K562 (cell line): ENCODE results near the gene SEC14L5. TPM values are rescaled to one million over a fixed set of nuclear protein-coding genes. Genes with fewer than 3 reads are reported as not detected.

Experiments used
- ATAC-seq: fragments of 200-7000 bp; cut with Tn5 transposase; 3 replicates; pipeline ENCODE4 v1.9.1; 2020; ENCODE audit warnings: moderate library complexity
- BruUV-seq: library from RNA; stranded (reverse); fragments of 400-500 nt; replicated peaks from 2 replicates; lab custom pipeline; 2021; lab: Mats Ljungman, UMichigan
- CTCF ChIA-PET: fragments of 300-600 bp; formaldehyde crosslinking; extraction: SDS; loops from one replicate; lab custom pipeline; 2021; ENCODE audit warnings: low intra/inter-chr PET ratio; lab: Yijun Ruan, JAX
- POLR2A ChIA-PET: fragments of 300-600, 350-650 bp; sonication (Branson Sonifier 250); formaldehyde crosslinking; extraction: SDS; loops from one replicate; lab custom pipeline; 2021; ENCODE audit warnings: antibody characterized with exemption, inconsistent platforms; lab: Yijun Ruan, JAX
- DNase-seq, 4 experiments: peaks; one replicate each; pipeline versions ENCODE4 v3.0.0 to v3.0.0-alpha.2; 2011 to 2018; ENCODE audit warnings: low spot score in 3 of 4, mixed read lengths in 3 of 4; ENCODE audit errors: extremely low read depth in 1 of 4
- FAIRE-seq: peaks from 2 replicates; lab custom pipeline; 2011; peaks lifted over from hg19 to GRCh38; lab: Jason Lieb, UNC
- H2AFZ ChIP-seq: 2 replicates; pipeline ENCODE4 v1.6.0; 2011; ENCODE audit warnings: low read depth, low read length, control low read depth, inconsistent platforms
- H3K27ac ChIP-seq: fragments of 200-600 bp; 3 replicates; pipeline ENCODE4 v1.8.0; 2011; ENCODE audit warnings: low read depth, mild to moderate bottlenecking, control low read depth, inconsistent platforms, low read length, moderate library complexity, mixed read lengths; ENCODE audit errors: extremely low read depth
- H3K27me3 ChIP-seq, 2 experiments: fragments of 300-600 bp in 1 of 2; 2 replicates in 1 of 2; 3 replicates in 1 of 2; pipeline versions ENCODE4 v1.6.0 to v1.8.0; 2011; ENCODE audit warnings: inconsistent platforms in 2 of 2, low read length in 2 of 2, mild to moderate bottlenecking in 1 of 2, mixed read lengths in 1 of 2, moderate library complexity in 1 of 2; ENCODE audit not compliant: control insufficient read depth in 2 of 2, insufficient read depth in 2 of 2
- H3K36me3 ChIP-seq: fragments of 300-600 bp; 3 replicates; pipeline ENCODE4 v1.8.0; 2011; ENCODE audit warnings: mild to moderate bottlenecking, low read length, inconsistent platforms; ENCODE audit not compliant: control insufficient read depth, insufficient read depth
- H3K4me1 ChIP-seq, 2 experiments: fragments of 200-600 bp in 1 of 2; replicated peaks in 1 of 2; 2 replicates in 1 of 2; 3 replicates in 1 of 2; pipeline versions ENCODE4 v1.5.1 to v1.8.0; 2011; ENCODE audit warnings: inconsistent platforms in 2 of 2, low read length in 2 of 2, mild to moderate bottlenecking in 1 of 2, mixed read lengths in 1 of 2, moderate library complexity in 1 of 2; ENCODE audit not compliant: control insufficient read depth in 2 of 2, insufficient read depth in 2 of 2
- H3K4me2 ChIP-seq: 2 replicates; pipeline ENCODE4 v1.6.1; 2011; ENCODE audit warnings: low read length, control low read depth, inconsistent platforms, mixed read lengths; ENCODE audit not compliant: insufficient read depth
- H3K4me3 ChIP-seq: fragments of 200-600 bp; sonication (generic), shearing (Covaris generic); 2 replicates; pipeline ENCODE4 v1.5.1; 2016; ENCODE audit warnings: control low read depth, inconsistent platforms
- H3K79me2 ChIP-seq: fragments of 200-600 bp; 3 replicates; pipeline ENCODE4 v1.8.0; 2011; ENCODE audit warnings: low read length, inconsistent platforms; ENCODE audit not compliant: control insufficient read depth, insufficient read depth
- H3K9ac ChIP-seq, 2 experiments: 2 replicates each; pipeline versions ENCODE4 v1.6.0 to v1.6.1; 2011; ENCODE audit warnings: low read depth in 2 of 2, low read length in 2 of 2, control low read depth in 1 of 2, inconsistent platforms in 1 of 2, mild to moderate bottlenecking in 1 of 2, mixed read lengths in 1 of 2; ENCODE audit not compliant: insufficient read depth in 1 of 2
- H3K9me1 ChIP-seq: one replicate; pipeline ENCODE4 v1.6.0; 2011; ENCODE audit warnings: inconsistent platforms, mild to moderate bottlenecking, low read length, moderate library complexity; ENCODE audit not compliant: control insufficient read depth, insufficient read depth
- H3K9me3 ChIP-seq: replicated peaks from 2 replicates; pipeline ENCODE4 v1.5.1; 2011; ENCODE audit warnings: low read depth, low read length, inconsistent platforms; ENCODE audit not compliant: control insufficient read depth, insufficient read depth
- H4K20me1 ChIP-seq: replicated peaks from 2 replicates; pipeline ENCODE4 v1.6.1; 2011; ENCODE audit warnings: low read length, inconsistent platforms, mixed read lengths; ENCODE audit not compliant: control insufficient read depth, insufficient read depth
- ATF2 ChIP-seq: sonication (generic); formaldehyde crosslinking; IDR thresholded peaks from 2 replicates; pipeline ENCODE4 v1.8.1; 2022; ENCODE audit warnings: missing genetic modification reagents
- FOXJ2 ChIP-seq: fragments of 200-800 bp; sonication (Bioruptor generic); IDR thresholded peaks from 2 replicates; pipeline ENCODE4 v1.6.1; 2016; ENCODE audit warnings: missing genetic modification characterization, missing compliant biosample characterization
- HSF4 ChIP-seq: fragments of 250-450 bp; sonication (Bioruptor Pico); IDR thresholded peaks from 2 replicates; pipeline ENCODE4 v2.1.2; 2022; ENCODE audit warnings: mild to moderate bottlenecking, moderate library complexity, borderline replicate concordance
- KLF13 ChIP-seq: fragments of 450-650 bp; IDR thresholded peaks from 2 replicates; pipeline ENCODE4 v1.6.1; 2016; ENCODE audit warnings: missing genetic modification characterization, low read depth, mild to moderate bottlenecking, missing compliant biosample characterization, moderate library complexity, borderline replicate concordance
- MIER1 ChIP-seq: fragments of 450-650 bp; IDR thresholded peaks from 2 replicates; pipeline ENCODE4 v1.6.1; 2016; ENCODE audit warnings: antibody characterized with exemption, mild to moderate bottlenecking, low read depth
- NFYB ChIP-seq: IDR thresholded peaks from 2 replicates; pipeline ENCODE4 v1.6.1; 2011; ENCODE audit warnings: mild to moderate bottlenecking, moderate library complexity; ENCODE audit not compliant: insufficient read length; ENCODE audit errors: extremely low read depth
- TFAM ChIP-seq: fragments of 250-450 bp; sonication (Bioruptor Pico); conservative IDR thresholded peaks from 2 replicates; pipeline ENCODE4 v1.5.0; 2021; ENCODE audit warnings: mild to moderate bottlenecking, moderate library complexity
- TFAP4 ChIP-seq: sonication (generic); formaldehyde crosslinking; IDR thresholded peaks from 2 replicates; pipeline ENCODE4 v1.8.0; 2022; ENCODE audit warnings: missing genetic modification reagents, mild to moderate bottlenecking, moderate library complexity, borderline replicate concordance
- USF2 ChIP-seq: sonication (generic); formaldehyde crosslinking; IDR thresholded peaks from 2 replicates; pipeline ENCODE4 v1.5.0; 2020; ENCODE audit warnings: missing genetic modification reagents
- ZKSCAN1 ChIP-seq: fragments of 150-350 bp; IDR thresholded peaks from 2 replicates; pipeline ENCODE4 v1.6.1; 2016; ENCODE audit warnings: low read depth, low read length
- WGBS: fragments of 100-300 bp; shearing (Covaris generic); methylation state at CpG from one replicate; pipeline ENCODE4 v1.1.6; 2016; ENCODE audit warnings: low coverage, mixed read lengths; ENCODE audit not compliant: insufficient coverage; ENCODE audit errors: missing lambda C conversion rate; 5-methylcytosine and 5-hydroxymethylcytosine counted together
- in situ Hi-C: fragments of 300-500 bp; cut with MboI; formaldehyde crosslinking; loops from 4 replicates; pipeline ENCODE4 v1.15.0; 2018; ENCODE audit warnings: inconsistent platforms, mixed read lengths
- intact Hi-C: fragments of 100-400 bp; cut with micrococcal nuclease; formaldehyde crosslinking; loops from 2 replicates; pipeline ENCODE4 v1.14.2; 2022
- polyA plus RNA-seq, 8 experiments: library from polyadenylated mRNA; depleted of rRNA in 4 of 8; stranded (reverse) in 5 of 8; unstranded in 3 of 8; fragments of >200 nt; fragmentation: Nextera tagmentation in 2 of 8; fragmentation: Illumina TruSeq in 1 of 8; extraction: Ambion mirVana in 2 of 8; extraction: Trizol in 1 of 8; gene quantifications; 2 replicates each; pipeline versions ENCODE4 v1.2.1 to v1.2.3, GENCODE V29; 2011 to 2014; ENCODE audit warnings: inconsistent platforms in 1 of 8, missing spikeins in 1 of 8
- total RNA-seq, 7 experiments: library from RNA; depleted of rRNA in 6 of 7; stranded (reverse); fragments of >200 nt in 6 of 7; fragmentation: Illumina TruSeq in 2 of 7; extraction: Trizol in 2 of 7; gene quantifications; 2 replicates each; pipeline versions ENCODE4 v1.2.1 to v1.2.3, GENCODE V29; 2011 to 2021; ENCODE audit warnings: low replicate concordance in 1 of 7
- TF ChIP-seq, protein P1 (sequence below): sonication (generic); formaldehyde crosslinking; IDR thresholded peaks from 2 replicates; pipeline ENCODE4 v1.8.0; 2022; ENCODE audit warnings: mild to moderate bottlenecking, missing genetic modification reagents, borderline replicate concordance
- TF ChIP-seq, protein P2 (sequence below): sonication (generic); formaldehyde crosslinking; IDR thresholded peaks from 2 replicates; pipeline ENCODE4 v1.9.0; 2022; ENCODE audit warnings: mild to moderate bottlenecking, missing genetic modification reagents

The SEC14L5 gene
- total and polyA plus RNA-seq, 9 of the 15 experiments (the other 6 are each of a cell fraction or from before 2014, with no cell fraction given) = 0.11 TPM; not detected in 8

- H3K36me3 ChIP-seq = no peaks in the 10 kb centered on the region
- H3K4me3 ChIP-seq = no peak overlapping the region
- DNase-seq (no peak), FAIRE-seq (no peak), ATAC-seq (no peak)
- ChIA-PET POLR2A (interaction anchor here (0.6 to 0.8 kb wide), 2 partner anchors 17 to 40 kb away, joined by 3 to 4 read pairs; partner anchors contain the start of gene NAGPA), CTCF (no interaction called here)
- in situ Hi-C loops (no loop called here), intact Hi-C loops (no loop called here)
- no peak overlapping the region for H3K9ac ChIP-seq
- H3K4me2 ChIP-seq = no peak overlapping the region
- no peaks in the 10 kb centered on the region for H3K9me3 ChIP-seq
- H3K4me1 ChIP-seq = peaks cover 0 to 5% of the 10 kb centered on the region in 2 experiments; a peak in 1 of 5 replicates
- WGBS = 2% methylated on average over 6 of the region's 6 CpGs
- H3K9me1 ChIP-seq = no peaks in the 10 kb centered on the region
- no peak overlapping the region for H3K27ac ChIP-seq
- no peaks in the 10 kb centered on the region; the same call in 1 of the 2 replicates for H4K20me1 ChIP-seq
- no peak overlapping the region for H2AFZ ChIP-seq
- BruUV-seq = no TSS peak
- H3K79me2 ChIP-seq = no peaks in the 10 kb centered on the region
- H3K27me3 ChIP-seq = peaks cover 11 to 60% of the 10 kb centered on the region in 2 experiments; a peak in 4 of 5 replicates
- TF ChIP-seq, protein P1, sequence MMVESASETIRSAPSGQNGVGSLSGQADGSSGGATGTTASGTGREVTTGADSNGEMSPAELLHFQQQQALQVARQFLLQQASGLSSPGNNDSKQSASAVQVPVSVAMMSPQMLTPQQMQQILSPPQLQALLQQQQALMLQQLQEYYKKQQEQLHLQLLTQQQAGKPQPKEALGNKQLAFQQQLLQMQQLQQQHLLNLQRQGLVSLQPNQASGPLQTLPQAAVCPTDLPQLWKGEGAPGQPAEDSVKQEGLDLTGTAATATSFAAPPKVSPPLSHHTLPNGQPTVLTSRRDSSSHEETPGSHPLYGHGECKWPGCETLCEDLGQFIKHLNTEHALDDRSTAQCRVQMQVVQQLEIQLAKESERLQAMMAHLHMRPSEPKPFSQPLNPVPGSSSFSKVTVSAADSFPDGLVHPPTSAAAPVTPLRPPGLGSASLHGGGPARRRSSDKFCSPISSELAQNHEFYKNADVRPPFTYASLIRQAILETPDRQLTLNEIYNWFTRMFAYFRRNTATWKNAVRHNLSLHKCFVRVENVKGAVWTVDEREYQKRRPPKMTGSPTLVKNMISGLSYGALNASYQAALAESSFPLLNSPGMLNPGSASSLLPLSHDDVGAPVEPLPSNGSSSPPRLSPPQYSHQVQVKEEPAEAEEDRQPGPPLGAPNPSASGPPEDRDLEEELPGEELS = no peak
- TF ChIP-seq NFYB = no peak
- no peak for TF ChIP-seq ATF2
- TF ChIP-seq MIER1 = no peak
- TF ChIP-seq, protein P2, sequence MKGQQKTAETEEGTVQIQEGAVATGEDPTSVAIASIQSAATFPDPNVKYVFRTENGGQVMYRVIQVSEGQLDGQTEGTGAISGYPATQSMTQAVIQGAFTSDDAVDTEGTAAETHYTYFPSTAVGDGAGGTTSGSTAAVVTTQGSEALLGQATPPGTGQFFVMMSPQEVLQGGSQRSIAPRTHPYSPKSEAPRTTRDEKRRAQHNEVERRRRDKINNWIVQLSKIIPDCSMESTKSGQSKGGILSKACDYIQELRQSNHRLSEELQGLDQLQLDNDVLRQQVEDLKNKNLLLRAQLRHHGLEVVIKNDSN (CRISPR knock-in tag) = peak; percentile 50; the same call in 1 of the 2 replicates
- peak; percentile 32; the same call in 1 of the 2 replicates for TF ChIP-seq USF2 (CRISPR knock-in tag)
- no peak for TF ChIP-seq ZKSCAN1
- no peak for TF ChIP-seq FOXJ2 (tag)
- TF ChIP-seq HSF4 (CRISPR knock-in tag) = no peak
- TF ChIP-seq TFAM (CRISPR knock-in tag) = no peak
- TF ChIP-seq TFAP4 (CRISPR knock-in tag) = 0 out of 2 replicates have a peak, but pooled peaks have one; percentile 24
- no peak for TF ChIP-seq KLF13 (tag)
Measured at GRCh38 chr16:5016967-5017677, 59.0 kb downstream of the SEC14L5 start.
